Central memory CD4-positive, alpha-beta T cell (primary cell): ENCODE measurements around the gene USP7.
A peak's percentile ranks its signal among the peaks of the same experiment; 100 is the strongest.

Experiments used
- DNase-seq: peaks from one replicate; pipeline ENCODE4 v3.0.0; 2022

The USP7 gene

DNA sequence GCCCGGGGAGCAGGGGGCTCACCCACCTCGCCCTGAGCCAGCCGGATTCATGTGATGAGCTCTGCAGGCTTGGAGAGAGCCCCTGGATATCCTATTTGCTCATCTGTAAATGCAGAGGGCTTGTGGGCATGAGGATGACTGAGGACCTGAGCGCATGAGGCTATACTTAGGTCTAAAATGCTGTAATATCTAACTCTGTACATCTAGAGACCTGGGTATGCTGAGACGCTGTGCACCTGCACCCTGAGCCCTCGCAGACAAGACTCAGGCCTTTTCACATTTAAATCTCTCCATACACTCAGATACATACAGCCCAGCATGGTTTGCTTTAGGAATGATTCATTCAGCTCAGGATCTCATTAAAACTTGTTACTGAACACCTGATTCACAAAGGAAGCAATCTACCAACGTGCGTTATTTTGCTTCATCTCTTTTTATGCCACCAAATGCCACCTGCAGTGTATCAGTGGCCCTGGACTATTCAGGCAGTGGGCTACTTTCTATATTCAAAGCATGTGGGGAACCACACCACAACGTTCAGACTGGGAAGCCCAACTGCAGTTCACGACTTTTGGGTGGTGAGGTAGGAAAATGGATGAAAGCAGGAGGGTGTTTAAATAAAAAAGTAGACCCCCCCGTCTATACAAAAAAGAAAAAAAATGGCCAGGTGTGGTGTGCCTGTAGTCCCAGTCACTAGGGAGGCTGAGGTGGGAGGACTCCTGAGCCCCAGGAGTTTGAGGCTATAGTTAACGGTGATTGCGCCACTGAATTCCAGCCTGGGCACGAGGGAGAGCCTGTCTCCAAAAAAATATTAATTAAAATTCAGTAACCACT is 12.0 kb downstream of the USP7 start:
- no peak for DNase-seq

DNA sequence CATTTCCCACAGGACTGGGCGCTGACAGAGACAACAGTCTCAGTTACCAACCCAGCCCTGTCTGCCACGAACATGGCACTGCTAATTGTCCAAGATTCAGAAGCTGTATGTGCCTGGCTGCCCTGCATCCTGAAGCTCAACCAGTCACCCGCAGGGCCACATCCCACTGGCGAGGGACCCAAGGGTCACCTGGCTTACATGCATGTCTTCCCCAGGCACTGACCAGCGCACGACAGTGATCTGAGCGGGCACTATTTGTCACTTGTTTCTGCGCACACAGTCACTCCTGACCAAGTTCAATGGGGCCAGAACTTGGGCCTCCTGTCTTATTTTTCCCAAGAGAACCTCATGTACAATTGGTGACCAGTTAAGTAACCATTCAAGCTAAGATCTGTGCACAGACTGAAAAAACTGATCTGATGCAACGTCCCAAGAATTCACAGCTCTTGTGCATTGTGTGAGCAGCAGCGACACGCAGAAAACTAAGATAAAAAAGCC is 13.1 kb downstream of the USP7 start:
- DNase-seq: no peak

DNA sequence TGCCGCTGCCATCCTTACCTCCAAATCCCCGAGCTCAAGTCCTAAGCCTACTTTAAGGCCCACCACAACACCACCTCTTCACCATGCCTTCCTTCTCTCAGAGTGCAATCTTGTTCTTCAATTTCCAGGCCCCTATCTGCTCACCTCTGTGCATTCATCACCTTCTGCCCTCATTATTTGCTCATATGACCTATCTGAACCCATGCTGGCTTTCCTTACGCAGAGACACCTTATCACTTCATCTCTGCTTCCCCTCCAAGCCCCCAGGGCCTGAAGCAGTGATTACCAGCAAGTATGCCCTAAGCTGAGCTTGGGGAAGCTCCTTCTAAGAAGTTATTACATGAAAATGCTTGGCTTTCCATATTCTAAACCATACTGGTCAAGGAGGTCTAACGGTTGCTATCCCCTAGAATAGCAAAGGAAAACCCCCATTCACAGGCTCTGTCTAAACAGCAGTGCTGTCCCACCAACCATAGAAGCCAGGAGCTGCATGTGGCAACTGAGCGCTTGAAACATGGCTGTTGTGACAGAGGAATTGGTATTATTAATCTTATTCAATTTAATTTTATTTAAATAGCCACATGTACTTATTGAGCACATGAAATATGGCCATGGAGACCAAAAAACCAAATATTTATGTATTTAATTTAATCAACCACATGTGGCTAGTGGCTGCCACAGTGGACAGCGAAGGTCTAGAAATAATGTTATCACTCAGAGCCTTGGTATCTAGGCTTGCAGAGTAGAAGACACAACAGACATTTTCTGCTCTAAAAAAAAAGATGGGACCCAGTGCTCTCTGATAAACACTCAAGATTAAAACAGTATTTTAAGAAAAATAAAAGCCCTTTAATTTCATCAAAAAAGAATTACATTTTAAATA is 13.9 kb downstream of the USP7 start:
- no peak for DNase-seq

DNA sequence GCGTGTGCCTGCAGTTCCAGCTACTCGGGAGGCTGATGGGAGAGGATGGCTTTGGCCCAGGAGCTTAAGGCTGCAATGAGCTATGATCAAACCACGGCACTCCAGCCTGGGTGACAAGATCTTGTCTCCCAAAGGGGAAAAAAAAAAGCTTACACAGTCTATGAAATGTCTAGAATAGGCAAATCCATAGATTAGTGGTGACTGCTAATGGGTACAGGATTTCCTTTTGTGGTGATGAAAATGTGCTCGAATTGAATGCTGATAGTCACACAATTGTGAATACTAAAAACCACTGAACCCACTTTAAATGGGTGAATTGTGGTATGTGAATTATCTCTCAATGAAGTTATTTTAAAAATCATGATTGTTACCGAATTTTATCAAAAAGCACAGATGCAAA is 14.9 kb downstream of the USP7 start:
- no peak for DNase-seq

DNA sequence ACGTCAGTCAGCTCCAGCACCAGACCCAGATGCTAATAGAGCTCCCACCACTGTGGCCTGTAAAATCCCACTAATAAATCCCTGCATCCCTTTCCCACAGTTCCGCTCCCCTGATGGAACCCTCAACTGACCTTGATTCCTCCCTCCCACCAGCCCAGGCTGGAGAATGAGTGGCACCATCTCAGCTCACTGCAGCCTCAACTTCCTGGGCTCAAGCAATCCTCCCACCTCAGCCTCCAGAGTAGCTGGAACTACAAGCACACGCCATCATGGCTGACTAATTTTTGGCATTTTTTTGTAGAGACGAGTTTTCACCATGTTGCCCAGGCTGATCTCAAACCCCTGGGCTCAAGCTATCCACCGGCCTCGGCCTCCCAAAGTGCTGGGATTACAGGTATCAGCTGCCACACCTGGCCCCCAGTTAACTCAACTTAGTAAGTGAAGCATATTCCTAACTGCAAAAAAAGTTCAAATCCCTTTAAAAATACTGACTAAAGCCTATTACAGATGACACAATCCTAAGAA is 15.6 kb downstream of the USP7 start:
- no peak for DNase-seq

DNA sequence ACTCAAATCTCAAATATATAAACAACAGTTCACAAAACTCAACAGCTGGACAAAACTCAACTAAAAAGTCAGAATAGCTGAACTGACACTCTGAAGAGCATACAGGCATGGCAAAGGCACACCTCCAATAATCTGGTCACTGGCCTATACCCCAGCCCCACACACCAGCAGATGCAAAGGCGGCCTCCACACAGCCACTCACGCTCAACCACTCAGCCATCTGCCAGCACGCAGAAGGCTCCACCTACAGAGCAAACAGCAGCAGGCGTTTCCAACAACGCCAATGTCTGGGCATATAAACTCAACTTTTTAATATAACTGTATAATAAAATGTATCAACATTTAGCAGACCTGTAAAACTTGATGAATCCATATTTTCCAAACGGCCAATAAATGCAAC is 17.2 kb downstream of the USP7 start:
- no peak for DNase-seq

DNA sequence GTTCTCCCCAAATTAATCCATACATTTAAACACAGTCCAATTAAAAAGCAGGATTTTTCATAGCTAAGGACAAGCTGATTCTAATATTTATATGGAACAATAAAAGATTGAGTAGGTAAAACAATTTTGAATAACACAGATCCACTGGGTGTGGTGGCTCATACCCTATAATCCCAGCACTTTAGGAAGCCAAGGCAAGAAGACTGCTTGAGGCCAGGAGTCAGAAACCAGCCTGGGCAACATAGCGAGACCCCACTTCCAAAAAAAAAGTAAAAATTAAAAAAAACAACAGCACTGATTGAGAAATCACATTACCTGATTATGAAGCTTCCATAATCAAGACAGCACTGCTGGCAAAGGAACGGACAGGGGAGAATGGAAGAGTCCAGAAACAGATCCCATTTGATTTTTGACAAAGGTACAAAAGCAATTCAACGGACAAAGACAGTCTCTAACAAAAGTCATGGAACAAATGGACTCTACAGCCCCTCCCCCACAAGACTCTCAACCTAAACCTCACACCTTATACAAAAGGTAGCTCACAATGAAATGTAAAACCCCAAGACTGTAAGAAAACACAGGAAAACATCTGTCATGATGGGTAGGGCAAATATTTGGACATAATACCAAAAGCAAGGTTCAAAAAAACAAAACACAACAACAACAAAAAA is 17.9 kb downstream of the USP7 start:
- no peak for DNase-seq

DNA sequence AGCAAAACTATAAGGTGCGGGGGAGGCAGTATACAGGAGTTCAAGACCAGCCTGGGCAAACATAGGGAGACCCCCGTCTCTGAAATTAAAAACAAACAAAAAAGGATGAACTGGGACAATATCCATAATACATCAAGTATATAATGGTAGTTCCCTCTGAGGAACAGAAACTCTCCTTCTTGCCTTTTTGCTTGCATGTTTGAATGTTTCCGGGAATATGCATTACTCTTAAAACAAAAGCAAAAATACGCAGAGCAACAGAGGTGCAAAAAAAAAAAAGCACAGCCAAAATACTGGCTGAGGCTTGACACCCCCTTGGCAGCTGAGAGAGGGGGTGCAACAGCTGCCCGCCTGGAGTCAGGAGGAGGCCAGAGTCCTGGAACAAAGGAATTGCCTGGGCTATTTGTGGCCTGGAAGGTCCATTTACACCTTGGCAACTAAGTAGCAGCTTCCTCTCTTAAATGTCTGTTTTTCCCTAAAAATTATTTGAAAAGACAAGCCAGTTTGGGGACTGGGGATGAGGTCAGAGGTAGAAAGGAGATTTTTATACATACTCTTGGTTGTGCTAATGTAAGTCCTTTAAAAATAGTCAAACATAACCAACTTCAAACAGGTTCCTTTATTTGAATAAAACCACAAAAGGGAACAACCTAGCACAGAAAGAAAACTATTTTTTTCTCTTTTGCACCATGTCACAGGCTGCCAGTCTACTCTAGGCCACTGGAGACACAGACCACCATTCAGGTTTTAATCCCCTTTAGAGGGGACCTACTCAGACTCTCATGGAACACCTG is 19.5 kb downstream of the USP7 start:
- DNase-seq: no peak

DNA sequence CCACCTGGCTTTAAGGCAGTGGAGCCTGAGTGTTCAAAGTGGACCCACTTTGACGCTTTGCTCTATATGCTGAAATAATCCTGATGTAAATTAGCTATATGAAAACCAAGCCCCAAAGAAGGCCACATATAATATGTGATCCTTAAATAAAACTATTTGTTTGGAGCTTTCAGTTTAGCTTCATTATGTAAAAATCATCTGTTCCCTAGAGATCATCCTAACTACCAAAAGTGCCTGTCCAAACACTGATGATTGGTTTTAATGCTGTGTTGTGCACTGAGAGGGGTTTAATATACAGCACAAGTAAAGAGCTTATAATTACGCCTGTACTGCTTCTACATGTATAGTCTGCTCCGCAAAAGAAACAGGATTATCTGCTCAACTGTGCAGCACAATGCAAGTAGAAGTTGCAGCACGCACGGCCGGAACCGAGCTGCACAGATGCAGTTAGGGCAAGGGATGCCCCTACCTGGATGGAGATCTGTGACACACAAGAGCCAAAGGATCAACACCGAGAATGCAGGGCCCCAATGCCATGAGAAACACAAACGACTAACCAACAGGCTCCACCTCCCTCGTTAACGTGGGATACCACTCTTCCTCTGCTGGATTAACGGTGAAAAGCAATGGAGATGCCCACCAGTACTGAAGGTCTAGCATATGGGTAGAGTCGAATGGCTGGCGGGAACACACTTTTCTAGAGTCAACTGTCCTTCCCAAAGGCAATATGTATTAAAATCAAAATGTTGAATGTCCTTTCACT is 20.5 kb downstream of the USP7 start:
- no peak for DNase-seq

DNA sequence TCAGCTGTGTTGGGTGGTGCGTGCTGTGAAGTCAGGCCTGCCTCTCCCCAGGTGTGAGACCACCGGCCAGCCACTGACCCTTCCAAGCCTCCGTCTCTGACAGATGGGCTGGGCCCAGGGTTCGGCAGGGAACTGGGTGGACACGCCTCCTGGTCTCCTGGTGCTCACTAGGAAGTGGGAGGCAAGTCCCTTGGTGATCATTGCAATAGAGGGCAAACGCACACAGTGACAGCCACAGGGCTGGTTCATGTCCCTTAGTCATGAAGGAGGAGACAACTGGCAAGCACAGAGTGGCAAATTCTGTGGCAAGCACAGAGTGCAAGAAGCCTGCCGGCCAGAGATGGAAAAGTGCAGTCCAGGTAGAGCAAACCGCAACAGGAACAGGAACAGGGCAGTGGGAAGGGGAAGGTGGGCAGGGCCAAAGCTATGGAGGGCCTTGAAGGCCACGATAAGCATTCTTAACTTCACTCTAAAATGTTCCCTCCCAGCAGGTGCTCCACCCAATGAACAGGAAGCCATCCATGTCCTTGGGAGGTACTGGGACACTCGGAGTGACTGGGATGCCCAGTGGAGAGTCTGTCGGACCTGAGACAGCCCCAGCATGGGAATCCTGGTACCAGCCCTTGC is 21.9 kb downstream of the USP7 start:
- no peak for DNase-seq

DNA sequence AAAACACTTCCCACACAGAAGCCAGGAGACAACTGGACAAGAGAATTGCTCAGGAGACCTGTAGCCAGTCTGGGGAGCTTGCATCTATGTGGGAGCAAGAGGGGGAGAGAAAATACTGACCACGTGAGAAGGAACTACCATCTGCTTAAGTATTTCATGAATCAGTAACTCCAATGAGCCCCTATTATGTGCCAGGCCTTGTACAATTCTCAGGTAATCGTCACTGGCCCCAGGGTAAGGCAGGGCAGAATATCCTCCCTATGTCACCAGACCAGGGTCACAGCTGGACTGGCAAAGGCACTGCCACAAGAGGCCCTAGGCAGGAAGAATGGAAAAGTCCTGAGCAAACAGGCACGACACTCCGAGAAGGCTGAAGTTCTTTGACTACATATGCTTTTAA is 25.9 kb downstream of the USP7 start:
- DNase-seq: no peak

DNA sequence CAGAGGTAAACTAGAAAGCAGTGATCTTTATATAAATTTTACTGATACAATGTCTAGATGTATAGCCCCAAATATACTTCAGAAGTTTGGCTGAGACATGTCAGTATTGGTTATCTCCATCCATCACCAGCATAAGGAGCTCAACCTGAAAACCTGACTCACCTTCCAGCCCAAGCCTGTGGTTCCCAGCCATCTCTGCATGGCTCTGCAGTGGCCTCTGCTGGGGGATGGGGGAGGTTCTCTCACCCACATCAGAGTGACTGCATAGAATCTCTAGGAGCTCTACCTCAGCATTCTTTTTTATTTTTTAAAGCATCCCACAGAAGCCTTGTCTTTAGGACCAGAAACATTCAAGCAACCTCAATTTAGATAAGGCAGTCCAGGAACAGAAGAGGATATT is 27.3 kb downstream of the USP7 start:
- peak; percentile 62 for DNase-seq

DNA sequence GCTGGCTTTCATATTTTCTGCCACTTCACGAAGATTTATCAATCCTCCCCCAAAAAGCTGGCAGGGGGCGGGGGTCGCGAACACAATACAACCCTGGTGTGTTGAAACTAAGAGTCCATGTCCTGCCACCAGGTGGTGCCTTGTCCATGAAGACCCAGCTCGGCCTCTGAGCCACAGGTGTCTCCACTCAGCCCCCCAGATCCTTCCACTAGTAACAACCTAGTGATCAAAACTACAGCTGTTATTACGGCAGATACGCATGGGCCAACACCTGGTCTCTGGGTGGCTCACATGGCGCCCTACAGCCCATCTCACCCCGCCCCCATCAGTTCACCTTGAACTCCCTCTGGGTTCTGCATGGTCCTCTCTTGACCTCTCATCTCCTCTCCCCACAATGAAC is 27.7 kb downstream of the USP7 start:
- DNase-seq: no peak

DNA sequence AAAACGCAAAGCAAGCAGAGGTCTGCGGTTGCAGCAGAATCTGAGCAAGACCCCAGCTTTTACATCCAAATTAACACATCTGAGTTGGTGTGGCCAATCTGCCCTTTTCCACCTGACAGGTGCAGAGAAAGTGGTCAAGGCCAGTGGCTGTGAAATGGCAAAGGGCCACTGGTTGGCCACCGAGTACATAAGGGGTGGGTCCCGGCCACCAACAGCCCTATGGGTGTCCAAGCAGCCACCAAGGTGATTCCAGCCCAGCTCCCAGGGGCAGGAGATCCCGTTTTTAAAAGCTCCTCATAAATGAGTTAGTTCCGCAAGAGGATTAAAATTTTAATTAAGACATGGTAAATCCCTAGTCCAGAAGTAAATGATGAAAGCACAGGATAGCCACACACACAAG is 29.1 kb downstream of the USP7 start:
- DNase-seq: no peak

DNA sequence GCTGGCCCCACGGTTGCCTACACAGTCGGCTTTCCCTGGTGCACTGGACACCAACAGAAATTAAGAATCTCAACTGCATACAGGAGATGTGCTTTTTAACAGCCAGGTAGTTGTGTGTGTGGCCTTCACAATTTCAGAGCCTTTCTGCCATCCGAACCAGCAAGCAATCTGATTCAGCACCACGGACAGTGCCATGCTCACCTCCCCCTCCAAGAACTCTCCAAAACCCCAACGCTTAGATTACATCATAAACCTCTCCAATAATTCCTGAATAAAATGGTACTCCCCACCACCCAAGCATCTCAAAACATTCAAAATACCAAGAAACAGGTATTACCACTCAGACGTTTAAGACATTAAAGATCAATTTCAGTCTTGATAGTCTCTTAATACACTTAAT is 31.8 kb downstream of the USP7 start:
- DNase-seq: peak; percentile 27

DNA sequence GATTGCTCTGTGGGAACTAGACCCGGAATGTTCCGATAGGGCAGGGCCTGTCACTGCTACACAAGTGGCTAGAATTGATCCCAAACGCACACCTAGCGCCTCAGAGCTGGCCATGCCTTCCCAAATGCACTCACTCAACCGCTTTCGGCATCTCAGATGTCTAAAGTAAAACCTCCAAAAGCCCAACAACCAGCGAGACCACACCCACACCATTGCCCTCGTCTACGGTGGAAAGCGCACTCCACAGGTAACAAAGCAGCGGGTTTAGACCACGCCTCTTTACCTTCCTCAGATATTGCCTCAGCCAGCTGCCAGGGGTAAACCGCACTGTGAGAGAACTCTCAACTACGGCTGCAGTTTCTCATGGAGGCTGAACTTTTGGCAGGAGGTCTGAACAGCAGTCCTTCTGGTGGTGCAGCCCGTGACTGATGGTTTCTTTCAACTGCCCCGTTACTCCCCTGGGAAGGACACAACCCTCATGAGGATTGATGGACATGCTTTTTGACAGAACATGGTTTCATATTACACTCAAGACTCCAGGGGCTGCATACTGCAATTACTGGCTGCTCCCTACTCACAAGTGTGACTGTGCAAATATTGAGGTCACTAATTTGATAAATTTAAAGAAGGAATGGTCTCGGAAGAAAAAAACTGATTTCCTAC is 34.5 kb downstream of the USP7 start:
- no peak for DNase-seq

DNA sequence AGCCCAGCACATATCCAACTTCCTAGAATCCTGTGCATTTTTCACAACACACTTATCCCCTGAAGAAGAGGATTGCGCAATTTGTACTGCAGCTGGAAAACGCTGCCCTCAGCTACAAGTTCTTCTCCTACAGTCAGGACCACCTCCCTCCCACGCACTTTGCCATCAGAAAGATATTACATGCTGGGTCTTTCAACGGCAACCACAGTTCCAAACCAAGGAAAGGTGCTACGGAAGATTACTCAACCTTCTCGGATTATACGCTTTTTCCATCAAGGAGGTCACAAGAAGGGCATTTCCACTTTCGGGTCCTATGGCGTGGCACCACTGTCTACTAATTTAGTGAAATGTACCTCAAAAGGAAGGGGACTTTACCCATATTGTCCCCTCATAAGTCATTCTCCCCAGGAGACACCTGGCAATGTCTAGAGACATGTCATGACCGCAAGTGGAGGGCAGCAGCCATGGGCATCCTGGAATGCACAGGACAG is 35.2 kb downstream of the USP7 start:
- no peak for DNase-seq

DNA sequence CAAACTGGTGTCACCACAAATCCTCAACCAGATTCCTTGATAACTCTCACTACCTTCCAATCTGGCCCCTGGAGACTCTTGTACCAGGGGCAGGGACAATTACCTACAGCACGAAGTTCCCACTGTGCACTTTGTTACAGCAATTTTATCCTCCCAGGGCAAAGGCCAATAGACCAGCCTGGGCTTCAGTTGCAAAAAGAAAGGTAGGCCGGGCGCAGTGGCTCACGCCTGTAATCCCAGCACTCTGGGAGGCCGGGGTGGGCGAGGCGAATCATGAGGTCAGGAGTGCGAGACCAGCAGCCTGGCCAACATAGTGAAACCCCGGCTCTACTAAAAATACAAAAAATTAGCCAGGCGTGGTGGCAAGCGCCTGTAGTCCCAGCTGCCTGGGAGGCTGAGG is 36.9 kb downstream of the USP7 start:
- DNase-seq: no peak

DNA sequence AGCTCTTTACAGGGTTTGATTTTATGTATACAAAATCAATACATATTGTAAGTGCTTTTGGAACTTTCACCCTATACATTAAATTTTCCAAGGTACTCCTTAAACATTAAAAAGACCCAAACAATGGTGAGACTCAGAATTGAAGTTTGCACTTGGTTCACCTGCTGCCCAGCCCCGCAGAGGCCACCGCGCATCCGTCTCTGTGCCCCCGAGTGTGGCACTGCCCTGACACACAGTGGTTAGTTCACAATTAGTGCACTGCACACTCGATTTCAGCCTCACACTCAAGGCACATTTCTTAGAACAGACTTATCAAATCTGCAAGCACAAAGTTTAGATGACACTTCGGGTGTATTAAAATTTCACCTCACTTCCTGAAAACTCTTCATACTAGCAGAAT is 38.3 kb downstream of the USP7 start:
- no peak for DNase-seq

DNA sequence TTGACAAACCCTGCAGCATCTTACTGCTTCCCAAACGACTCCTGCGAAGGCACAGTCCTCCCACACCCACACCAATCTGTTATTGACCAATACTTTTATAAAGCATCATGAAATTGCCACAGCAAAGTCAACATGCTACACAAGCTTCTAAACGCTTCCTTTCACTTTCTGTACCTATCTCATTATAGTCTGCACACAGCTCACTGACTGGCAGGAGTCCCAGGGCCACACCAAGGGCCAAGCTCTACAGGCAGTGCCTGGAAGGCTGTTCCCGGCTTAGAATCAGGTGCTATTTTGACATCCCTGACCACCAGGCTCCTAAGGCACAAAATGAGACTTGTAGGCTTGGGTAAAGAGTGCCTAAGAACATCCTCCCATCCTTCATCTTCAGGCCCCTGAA is 39.5 kb downstream of the USP7 start:
- no peak for DNase-seq
